Midbrain (tissue), 1 donor: ENCODE measurements around the gene SLC10A4.
"Not testable (repeated sequence)": the region's sequence is repeated elsewhere in the genome, so short reads cannot be mapped to it uniquely, and the experiment has no call there.

Source experiments
- DNase-seq: peaks from one replicate; lab custom pipeline; 2025; lab: John Stamatoyannopoulos, UW

SLC10A4 gene

GRCh38 chr4:48483006-48483776 lies at the start of gene SLC10A4:
TSS of gene SLC10A4 (plus strand) at chr4:48483343. CDS start at chr4:48483562, 219 bp downstream.
- no peak for DNase-seq

- DNase-seq: no peak
Observed at GRCh38 chr4:48436318-48436717, 46.8 kb upstream of the SLC10A4 start.

GRCh38 chr4:48439988-48440387 lies 43.2 kb upstream of the SLC10A4 start:
- DNase-seq: peak; percentile 61

GRCh38 chr4:48440914-48441313 lies 42.2 kb upstream of the SLC10A4 start:
- not testable (repeated sequence) for DNase-seq

GRCh38 chr4:48445704-48446103 lies 37.4 kb upstream of the SLC10A4 start:
- DNase-seq: no peak

GRCh38 chr4:48446642-48447041 lies 36.5 kb upstream of the SLC10A4 start:
- DNase-seq: no peak

- no peak for DNase-seq
Observed at GRCh38 chr4:48449151-48449550, 34.0 kb upstream of the SLC10A4 start.

- no peak for DNase-seq
Observed at GRCh38 chr4:48450740-48451139, 32.4 kb upstream of the SLC10A4 start.

- DNase-seq: not testable (repeated sequence)
Observed at GRCh38 chr4:48451656-48452055, 31.5 kb upstream of the SLC10A4 start.

- no peak for DNase-seq
Observed at GRCh38 chr4:48454591-48454990, 28.6 kb upstream of the SLC10A4 start.

GRCh38 chr4:48461000-48461399 lies 22.1 kb upstream of the SLC10A4 start:
- no peak for DNase-seq

GRCh38 chr4:48462363-48462762 lies 20.8 kb upstream of the SLC10A4 start:
- DNase-seq: no peak

- DNase-seq: no peak
Observed at GRCh38 chr4:48467442-48467841, 15.7 kb upstream of the SLC10A4 start.

GRCh38 chr4:48467891-48468290 lies 15.3 kb upstream of the SLC10A4 start:
- DNase-seq: no peak

GRCh38 chr4:48470137-48470536 lies 13.0 kb upstream of the SLC10A4 start:
- no peak for DNase-seq

GRCh38 chr4:48470570-48470969 lies 12.6 kb upstream of the SLC10A4 start:
- DNase-seq: no peak

- no peak for DNase-seq
Observed at GRCh38 chr4:48472794-48473193, 10.3 kb upstream of the SLC10A4 start.

- no peak for DNase-seq
Observed at GRCh38 chr4:48475770-48476169, 7.4 kb upstream of the SLC10A4 start.

- DNase-seq: no peak
Observed at GRCh38 chr4:48478273-48478672, 4.9 kb upstream of the SLC10A4 start.

- no peak for DNase-seq
Observed at GRCh38 chr4:48481581-48481980, 1.6 kb upstream of the SLC10A4 start.

- DNase-seq: no peak
Observed at GRCh38 chr4:48483777-48484493, 792 bp downstream of the SLC10A4 start.

- no peak for DNase-seq
Observed at GRCh38 chr4:48484494-48485168, 1.5 kb downstream of the SLC10A4 start.

- DNase-seq: no peak
Observed at GRCh38 chr4:48489683-48490011, 6.5 kb downstream of the SLC10A4 start.
